Liver (tissue), 3 donors: ENCODE measurements around the gene SDF2L1.

Experiments used
- ATF3 ChIP-seq: IDR thresholded peaks from 2 replicates; pipeline ENCODE4 v1.6.1; 2016; ENCODE audit warnings: antibody characterized with exemption
- CTCF ChIP-seq: fragments of 150-350 bp; IDR thresholded peaks from 2 replicates; pipeline ENCODE4 v1.5.1; 2017; ENCODE audit warnings: improper control_type of control experiment, low read depth, low read length; ENCODE audit not compliant: missing input control
- NR2F2 ChIP-seq: IDR thresholded peaks from 2 replicates; pipeline ENCODE4 v1.6.1; 2016; ENCODE audit warnings: antibody characterized with exemption
- TF ChIP-seq, protein P1 (sequence below): IDR thresholded peaks from 2 replicates; pipeline ENCODE4 v1.6.1; 2016; ENCODE audit warnings: antibody characterized with exemption, mild to moderate bottlenecking
- donor health status: healthy.
- donor health status: healthy.

DNA sequence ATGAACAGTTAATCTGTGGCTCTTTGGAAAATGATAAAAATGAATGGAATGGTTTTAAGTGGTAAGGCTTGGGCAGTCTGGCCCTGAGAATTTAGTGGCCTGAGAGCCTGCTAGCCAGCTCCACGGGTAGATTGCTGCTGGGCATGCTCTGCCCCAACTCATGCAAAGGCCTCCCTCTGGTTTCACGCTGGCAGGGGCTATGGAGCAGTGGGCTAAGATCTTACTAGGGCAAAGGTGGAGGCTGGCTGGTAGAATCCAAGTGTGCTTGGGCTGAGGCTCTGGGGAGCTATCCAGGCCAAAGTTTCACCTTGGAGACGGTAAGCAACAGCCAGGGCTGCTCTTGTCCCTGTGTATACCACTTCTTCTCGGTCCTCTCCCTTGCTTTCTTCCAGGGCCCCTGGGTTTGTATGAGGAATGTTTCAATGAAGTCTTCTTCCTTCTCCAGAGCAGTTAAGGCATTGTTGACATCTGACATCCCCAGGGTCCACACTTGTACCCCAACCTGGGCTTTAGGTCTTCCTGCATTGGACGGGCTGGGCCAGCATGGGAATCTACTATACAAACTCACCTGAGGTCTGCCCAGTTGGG lies 47.1 kb upstream of the SDF2L1 start:
- TF ChIP-seq CTCF = no peak
- TF ChIP-seq, protein P1, sequence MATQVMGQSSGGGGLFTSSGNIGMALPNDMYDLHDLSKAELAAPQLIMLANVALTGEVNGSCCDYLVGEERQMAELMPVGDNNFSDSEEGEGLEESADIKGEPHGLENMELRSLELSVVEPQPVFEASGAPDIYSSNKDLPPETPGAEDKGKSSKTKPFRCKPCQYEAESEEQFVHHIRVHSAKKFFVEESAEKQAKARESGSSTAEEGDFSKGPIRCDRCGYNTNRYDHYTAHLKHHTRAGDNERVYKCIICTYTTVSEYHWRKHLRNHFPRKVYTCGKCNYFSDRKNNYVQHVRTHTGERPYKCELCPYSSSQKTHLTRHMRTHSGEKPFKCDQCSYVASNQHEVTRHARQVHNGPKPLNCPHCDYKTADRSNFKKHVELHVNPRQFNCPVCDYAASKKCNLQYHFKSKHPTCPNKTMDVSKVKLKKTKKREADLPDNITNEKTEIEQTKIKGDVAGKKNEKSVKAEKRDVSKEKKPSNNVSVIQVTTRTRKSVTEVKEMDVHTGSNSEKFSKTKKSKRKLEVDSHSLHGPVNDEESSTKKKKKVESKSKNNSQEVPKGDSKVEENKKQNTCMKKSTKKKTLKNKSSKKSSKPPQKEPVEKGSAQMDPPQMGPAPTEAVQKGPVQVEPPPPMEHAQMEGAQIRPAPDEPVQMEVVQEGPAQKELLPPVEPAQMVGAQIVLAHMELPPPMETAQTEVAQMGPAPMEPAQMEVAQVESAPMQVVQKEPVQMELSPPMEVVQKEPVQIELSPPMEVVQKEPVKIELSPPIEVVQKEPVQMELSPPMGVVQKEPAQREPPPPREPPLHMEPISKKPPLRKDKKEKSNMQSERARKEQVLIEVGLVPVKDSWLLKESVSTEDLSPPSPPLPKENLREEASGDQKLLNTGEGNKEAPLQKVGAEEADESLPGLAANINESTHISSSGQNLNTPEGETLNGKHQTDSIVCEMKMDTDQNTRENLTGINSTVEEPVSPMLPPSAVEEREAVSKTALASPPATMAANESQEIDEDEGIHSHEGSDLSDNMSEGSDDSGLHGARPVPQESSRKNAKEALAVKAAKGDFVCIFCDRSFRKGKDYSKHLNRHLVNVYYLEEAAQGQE = no peak
- no peak for TF ChIP-seq ATF3
- TF ChIP-seq NR2F2 = no peak
